ENCODE results near the gene TBC1D9B.

DNA sequence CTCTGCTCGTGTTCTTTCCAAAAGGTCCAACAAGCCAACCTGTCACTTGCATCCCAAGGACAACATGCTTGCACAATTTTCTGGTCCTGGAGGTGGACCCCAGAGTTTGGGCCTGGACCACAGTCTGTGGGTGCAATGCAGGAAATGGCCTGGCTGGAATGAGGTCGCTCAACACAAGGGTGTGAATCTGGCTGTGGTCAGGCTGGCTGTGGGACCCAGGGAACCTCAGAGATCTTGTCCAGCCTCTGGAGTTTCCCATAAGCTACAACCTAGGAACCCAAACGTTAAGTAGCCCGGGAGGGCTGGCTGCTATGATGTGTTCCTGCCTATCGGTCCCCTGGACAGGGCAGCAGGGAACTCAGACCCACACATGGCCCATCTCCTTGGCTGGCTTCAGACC is 15.4 kb downstream of the TBC1D9B start:
- no peak for TF ChIP-seq CREM (CRISPR knock-in tag; IDR thresholded peaks at IDR 0.05)
- no peak for TF ChIP-seq GABPB1 (CRISPR knock-in tag; IDR thresholded peaks at IDR 0.05)
- TF ChIP-seq, protein P1, sequence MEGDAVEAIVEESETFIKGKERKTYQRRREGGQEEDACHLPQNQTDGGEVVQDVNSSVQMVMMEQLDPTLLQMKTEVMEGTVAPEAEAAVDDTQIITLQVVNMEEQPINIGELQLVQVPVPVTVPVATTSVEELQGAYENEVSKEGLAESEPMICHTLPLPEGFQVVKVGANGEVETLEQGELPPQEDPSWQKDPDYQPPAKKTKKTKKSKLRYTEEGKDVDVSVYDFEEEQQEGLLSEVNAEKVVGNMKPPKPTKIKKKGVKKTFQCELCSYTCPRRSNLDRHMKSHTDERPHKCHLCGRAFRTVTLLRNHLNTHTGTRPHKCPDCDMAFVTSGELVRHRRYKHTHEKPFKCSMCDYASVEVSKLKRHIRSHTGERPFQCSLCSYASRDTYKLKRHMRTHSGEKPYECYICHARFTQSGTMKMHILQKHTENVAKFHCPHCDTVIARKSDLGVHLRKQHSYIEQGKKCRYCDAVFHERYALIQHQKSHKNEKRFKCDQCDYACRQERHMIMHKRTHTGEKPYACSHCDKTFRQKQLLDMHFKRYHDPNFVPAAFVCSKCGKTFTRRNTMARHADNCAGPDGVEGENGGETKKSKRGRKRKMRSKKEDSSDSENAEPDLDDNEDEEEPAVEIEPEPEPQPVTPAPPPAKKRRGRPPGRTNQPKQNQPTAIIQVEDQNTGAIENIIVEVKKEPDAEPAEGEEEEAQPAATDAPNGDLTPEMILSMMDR (IDR thresholded peaks at IDR 0.05), result no peak
- TF ChIP-seq ZNF121 (CRISPR knock-in tag; IDR thresholded peaks at IDR 0.05), result no peak
- TF ChIP-seq SP1 (CRISPR knock-in tag; conservative IDR thresholded peaks at IDR 0.05), result no peak
- no peak for TF ChIP-seq FOXJ3 (CRISPR knock-in tag; IDR thresholded peaks at IDR 0.05; ENCODE audit: borderline replicate concordance)
- no peak for TF ChIP-seq ELF4 (CRISPR knock-in tag; IDR thresholded peaks at IDR 0.05; ENCODE audit: low read depth)
- TF ChIP-seq, protein P2, sequence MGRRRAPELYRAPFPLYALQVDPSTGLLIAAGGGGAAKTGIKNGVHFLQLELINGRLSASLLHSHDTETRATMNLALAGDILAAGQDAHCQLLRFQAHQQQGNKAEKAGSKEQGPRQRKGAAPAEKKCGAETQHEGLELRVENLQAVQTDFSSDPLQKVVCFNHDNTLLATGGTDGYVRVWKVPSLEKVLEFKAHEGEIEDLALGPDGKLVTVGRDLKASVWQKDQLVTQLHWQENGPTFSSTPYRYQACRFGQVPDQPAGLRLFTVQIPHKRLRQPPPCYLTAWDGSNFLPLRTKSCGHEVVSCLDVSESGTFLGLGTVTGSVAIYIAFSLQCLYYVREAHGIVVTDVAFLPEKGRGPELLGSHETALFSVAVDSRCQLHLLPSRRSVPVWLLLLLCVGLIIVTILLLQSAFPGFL (CRISPR knock-in tag; IDR thresholded peaks at IDR 0.05; ENCODE audit: borderline replicate concordance), result no peak
- TF ChIP-seq, protein P3, sequence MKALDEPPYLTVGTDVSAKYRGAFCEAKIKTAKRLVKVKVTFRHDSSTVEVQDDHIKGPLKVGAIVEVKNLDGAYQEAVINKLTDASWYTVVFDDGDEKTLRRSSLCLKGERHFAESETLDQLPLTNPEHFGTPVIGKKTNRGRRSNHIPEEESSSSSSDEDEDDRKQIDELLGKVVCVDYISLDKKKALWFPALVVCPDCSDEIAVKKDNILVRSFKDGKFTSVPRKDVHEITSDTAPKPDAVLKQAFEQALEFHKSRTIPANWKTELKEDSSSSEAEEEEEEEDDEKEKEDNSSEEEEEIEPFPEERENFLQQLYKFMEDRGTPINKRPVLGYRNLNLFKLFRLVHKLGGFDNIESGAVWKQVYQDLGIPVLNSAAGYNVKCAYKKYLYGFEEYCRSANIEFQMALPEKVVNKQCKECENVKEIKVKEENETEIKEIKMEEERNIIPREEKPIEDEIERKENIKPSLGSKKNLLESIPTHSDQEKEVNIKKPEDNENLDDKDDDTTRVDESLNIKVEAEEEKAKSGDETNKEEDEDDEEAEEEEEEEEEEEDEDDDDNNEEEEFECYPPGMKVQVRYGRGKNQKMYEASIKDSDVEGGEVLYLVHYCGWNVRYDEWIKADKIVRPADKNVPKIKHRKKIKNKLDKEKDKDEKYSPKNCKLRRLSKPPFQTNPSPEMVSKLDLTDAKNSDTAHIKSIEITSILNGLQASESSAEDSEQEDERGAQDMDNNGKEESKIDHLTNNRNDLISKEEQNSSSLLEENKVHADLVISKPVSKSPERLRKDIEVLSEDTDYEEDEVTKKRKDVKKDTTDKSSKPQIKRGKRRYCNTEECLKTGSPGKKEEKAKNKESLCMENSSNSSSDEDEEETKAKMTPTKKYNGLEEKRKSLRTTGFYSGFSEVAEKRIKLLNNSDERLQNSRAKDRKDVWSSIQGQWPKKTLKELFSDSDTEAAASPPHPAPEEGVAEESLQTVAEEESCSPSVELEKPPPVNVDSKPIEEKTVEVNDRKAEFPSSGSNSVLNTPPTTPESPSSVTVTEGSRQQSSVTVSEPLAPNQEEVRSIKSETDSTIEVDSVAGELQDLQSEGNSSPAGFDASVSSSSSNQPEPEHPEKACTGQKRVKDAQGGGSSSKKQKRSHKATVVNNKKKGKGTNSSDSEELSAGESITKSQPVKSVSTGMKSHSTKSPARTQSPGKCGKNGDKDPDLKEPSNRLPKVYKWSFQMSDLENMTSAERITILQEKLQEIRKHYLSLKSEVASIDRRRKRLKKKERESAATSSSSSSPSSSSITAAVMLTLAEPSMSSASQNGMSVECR (CRISPR knock-in tag; IDR thresholded peaks at IDR 0.05; ENCODE audit: borderline replicate concordance), result no peak
- TF ChIP-seq, protein P4, sequence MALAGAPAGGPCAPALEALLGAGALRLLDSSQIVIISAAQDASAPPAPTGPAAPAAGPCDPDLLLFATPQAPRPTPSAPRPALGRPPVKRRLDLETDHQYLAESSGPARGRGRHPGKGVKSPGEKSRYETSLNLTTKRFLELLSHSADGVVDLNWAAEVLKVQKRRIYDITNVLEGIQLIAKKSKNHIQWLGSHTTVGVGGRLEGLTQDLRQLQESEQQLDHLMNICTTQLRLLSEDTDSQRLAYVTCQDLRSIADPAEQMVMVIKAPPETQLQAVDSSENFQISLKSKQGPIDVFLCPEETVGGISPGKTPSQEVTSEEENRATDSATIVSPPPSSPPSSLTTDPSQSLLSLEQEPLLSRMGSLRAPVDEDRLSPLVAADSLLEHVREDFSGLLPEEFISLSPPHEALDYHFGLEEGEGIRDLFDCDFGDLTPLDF (CRISPR knock-in tag; IDR thresholded peaks at IDR 0.05), result no peak
- TF ChIP-seq PRRX2 (CRISPR knock-in tag; IDR thresholded peaks at IDR 0.05), result no peak
- TF ChIP-seq, protein P5, sequence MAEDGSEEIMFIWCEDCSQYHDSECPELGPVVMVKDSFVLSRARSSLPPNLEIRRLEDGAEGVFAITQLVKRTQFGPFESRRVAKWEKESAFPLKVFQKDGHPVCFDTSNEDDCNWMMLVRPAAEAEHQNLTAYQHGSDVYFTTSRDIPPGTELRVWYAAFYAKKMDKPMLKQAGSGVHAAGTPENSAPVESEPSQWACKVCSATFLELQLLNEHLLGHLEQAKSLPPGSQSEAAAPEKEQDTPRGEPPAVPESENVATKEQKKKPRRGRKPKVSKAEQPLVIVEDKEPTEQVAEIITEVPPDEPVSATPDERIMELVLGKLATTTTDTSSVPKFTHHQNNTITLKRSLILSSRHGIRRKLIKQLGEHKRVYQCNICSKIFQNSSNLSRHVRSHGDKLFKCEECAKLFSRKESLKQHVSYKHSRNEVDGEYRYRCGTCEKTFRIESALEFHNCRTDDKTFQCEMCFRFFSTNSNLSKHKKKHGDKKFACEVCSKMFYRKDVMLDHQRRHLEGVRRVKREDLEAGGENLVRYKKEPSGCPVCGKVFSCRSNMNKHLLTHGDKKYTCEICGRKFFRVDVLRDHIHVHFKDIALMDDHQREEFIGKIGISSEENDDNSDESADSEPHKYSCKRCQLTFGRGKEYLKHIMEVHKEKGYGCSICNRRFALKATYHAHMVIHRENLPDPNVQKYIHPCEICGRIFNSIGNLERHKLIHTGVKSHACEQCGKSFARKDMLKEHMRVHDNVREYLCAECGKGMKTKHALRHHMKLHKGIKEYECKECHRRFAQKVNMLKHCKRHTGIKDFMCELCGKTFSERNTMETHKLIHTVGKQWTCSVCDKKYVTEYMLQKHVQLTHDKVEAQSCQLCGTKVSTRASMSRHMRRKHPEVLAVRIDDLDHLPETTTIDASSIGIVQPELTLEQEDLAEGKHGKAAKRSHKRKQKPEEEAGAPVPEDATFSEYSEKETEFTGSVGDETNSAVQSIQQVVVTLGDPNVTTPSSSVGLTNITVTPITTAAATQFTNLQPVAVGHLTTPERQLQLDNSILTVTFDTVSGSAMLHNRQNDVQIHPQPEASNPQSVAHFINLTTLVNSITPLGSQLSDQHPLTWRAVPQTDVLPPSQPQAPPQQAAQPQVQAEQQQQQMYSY (CRISPR knock-in tag; IDR thresholded peaks at IDR 0.05), result no peak
